Lower leg skin (tissue), 3 donors: Measurements from ENCODE around the gene ZNF641.

Experiments used
- CTCF ChIP-seq, 3 donors: fragments of 450-650 bp; IDR thresholded peaks; one replicate each; pipeline ENCODE4 v1.5.1; 2016; ENCODE audit warnings: antibody characterized with exemption in 3 of 3, mild to moderate bottlenecking in 3 of 3, moderate library complexity in 2 of 3
- POLR2A ChIP-seq, 2 donors: fragments of 450-650 bp; IDR thresholded peaks; one replicate each; pipeline ENCODE4 v1.6.1; 2016 to 2017; ENCODE audit warnings: antibody characterized with exemption in 2 of 2, mild to moderate bottlenecking in 1 of 2, moderate library complexity in 1 of 2

DNA sequence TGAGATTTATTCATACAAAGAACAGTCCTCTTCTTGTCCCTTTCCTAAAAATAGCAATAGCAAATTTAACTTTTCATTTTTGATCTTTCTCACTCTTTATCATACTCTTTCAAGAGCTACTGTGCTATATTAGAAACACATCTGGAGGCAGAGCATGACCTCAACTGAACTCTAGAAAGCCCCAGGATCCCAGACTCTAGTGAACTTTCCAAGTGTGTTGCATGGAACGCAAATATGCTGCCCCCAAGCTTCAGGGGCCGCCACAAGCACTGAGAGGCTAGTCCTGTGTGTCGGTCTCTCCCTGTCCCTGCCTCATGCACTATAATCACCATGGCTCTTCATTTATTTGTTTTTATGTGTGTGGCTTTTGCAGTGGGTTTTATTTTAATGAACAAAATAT is 38.7 kb upstream of the ZNF641 start:
- TF ChIP-seq POLR2A (IDR thresholded peaks at IDR 0.05), result no peak
- TF ChIP-seq CTCF (IDR thresholded peaks at IDR 0.05), result no peak
